ENCODE data around the gene CMTM1. TPM values are rescaled to one million over a fixed set of nuclear protein-coding genes. Genes with fewer than 3 reads are reported as not detected.
A peak's percentile ranks its signal among the peaks of the same experiment; 100 is the strongest.
"Not testable (repeated sequence)": the region's sequence is repeated elsewhere in the genome, so short reads cannot be mapped to it uniquely, and the experiment has no call there.

The CMTM1 gene
- total RNA-seq, 1 experiment from 2014 or later = 5.6 TPM

DNA sequence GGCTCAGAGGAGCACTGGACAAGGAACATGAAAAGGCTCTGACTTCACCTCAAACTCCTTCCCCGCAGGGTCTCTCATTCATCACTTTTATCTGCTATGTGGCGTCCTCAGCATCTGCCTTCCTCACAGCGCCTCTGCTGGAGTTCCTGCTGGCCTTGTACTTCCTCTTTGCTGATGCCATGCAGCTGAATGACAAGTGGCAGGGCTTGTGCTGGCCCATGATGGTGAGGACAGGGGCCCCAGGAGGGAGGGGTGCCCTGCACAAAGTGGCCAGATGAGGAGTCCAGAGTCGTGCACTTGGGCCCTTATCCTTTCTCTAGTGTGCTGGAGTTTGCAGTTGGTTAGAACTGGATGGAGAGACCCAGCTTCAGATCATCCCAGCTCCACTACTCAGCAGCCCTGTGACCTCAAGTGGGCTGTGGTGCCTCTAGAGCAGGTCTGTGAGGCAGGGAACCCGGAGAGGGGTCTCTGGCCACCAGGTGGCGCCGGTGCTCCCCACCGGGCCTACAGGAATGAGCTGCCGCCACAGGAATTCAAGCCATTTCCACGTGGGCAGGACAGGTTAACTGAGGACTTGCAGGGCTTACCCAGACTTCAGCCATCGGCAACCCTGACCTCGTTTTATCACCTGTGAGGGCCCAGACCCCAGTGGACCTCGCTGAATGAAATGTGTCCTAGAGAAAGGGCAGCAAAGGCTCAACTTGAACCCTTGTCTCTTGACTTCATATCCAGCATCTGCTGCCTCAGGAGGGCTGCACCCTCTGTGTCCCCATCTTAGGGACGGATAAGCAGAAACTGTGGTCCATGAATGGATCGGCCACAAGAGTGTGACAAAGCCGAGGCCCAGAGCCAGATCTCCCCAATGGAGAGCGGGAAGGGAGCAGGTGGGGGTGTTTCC lies 42.3 kb downstream of the CMTM1 start:
- H3K4me1 ChIP-seq = peaks cover 29% of the 10 kb centered on the region
- H3K27me3 Mint-ChIP-seq (ENCODE audit: insufficient read depth, unreplicated experiment) = no peaks in the 10 kb centered on the region
- DNase-seq = peak; percentile 95 to 96
- CTCF ChIA-PET = interaction anchor here (0.6 to 2.3 kb wide), 37 partner anchors 9 to 272 kb away, joined by 3 to 24 read pairs (median 4); partner anchors contain the start of genes CKLF, CMTM2, DYNC1LI2 and PDP2
- H3K36me3 ChIP-seq (ENCODE audit: control insufficient read depth, insufficient read depth, low read length) = peaks cover 2% of the 10 kb centered on the region
- no peaks in the 10 kb centered on the region for H3K9me3 ChIP-seq
- BruUV-seq (replicated peaks) = no TSS peak
- no peaks in the 10 kb centered on the region for H3K27me3 ChIP-seq (replicated peaks; ENCODE audit: control insufficient read depth, insufficient read depth, low read length)
- H3K9me3 Mint-ChIP-seq (ENCODE audit: unreplicated experiment) = no peaks in the 10 kb centered on the region
- intact Hi-C loops (cut with micrococcal nuclease; ENCODE audit: unreplicated experiment) = loop anchor here (1.0 to 5.0 kb wide), 5 partner anchors 42 to 260 kb away; partner anchors contain the start of gene DYNC1LI2
- no peak overlapping the region for H3K4me3 Mint-ChIP-seq (ENCODE audit: unreplicated experiment)
- no peak overlapping the region for H3K4me3 ChIP-seq (ENCODE audit: low read depth, low read length)
- H3K4me1 Mint-ChIP-seq (ENCODE audit: low read depth, unreplicated experiment) = peaks cover 26% of the 10 kb centered on the region
- peak; percentile 96 to 99 for TF ChIP-seq CTCF (IDR thresholded peaks at IDR 0.05; ENCODE audit: insufficient read depth in 1 of 2, low read depth in 1 of 2, low read length in 1 of 2, severe bottlenecking in 1 of 2, unreplicated experiment in 1 of 2)
- POLR2A ChIA-PET = interaction anchor here (1.6 kb wide), 1 partner anchor 87 kb away, joined by 3 read pairs; no protein-coding TSS in a partner anchor
- peaks cover 80% of the 10 kb centered on the region for H3K36me3 Mint-ChIP-seq (ENCODE audit: insufficient read depth, unreplicated experiment)
- H3K27ac Mint-ChIP-seq (ENCODE audit: unreplicated experiment) = peak overlapping the region; percentile 54

- no peak overlapping the region for H3K4me3 ChIP-seq (ENCODE audit: low read depth, low read length)
- peaks cover 24% of the 10 kb centered on the region for H3K4me1 ChIP-seq
- peaks cover 76% of the 10 kb centered on the region for H3K36me3 Mint-ChIP-seq (ENCODE audit: insufficient read depth, unreplicated experiment)
- no peaks in the 10 kb centered on the region for H3K27me3 ChIP-seq (replicated peaks; ENCODE audit: control insufficient read depth, insufficient read depth, low read length)
- H3K4me1 Mint-ChIP-seq (ENCODE audit: low read depth, unreplicated experiment) = peaks cover 26% of the 10 kb centered on the region
- H3K9me3 ChIP-seq = no peaks in the 10 kb centered on the region
- H3K27me3 Mint-ChIP-seq (ENCODE audit: insufficient read depth, unreplicated experiment) = no peaks in the 10 kb centered on the region
- H3K36me3 ChIP-seq (ENCODE audit: control insufficient read depth, insufficient read depth, low read length) = peaks cover 2% of the 10 kb centered on the region
- TF ChIP-seq CTCF (IDR thresholded peaks at IDR 0.05; ENCODE audit: insufficient read depth in 1 of 2, low read depth in 1 of 2, low read length in 1 of 2, severe bottlenecking in 1 of 2, unreplicated experiment in 1 of 2) = no peak
- H3K4me3 Mint-ChIP-seq (ENCODE audit: unreplicated experiment) = no peak overlapping the region
- no TSS peak for BruUV-seq (replicated peaks)
- ChIA-PET CTCF (interaction anchor here (0.6 to 2.3 kb wide), 36 partner anchors 9 to 272 kb away, joined by 3 to 24 read pairs (median 4); partner anchors contain the start of genes CKLF, CMTM2, DYNC1LI2 and PDP2), POLR2A (interaction anchor here (1.6 kb wide), 1 partner anchor 86 kb away, joined by 3 read pairs; no protein-coding TSS in a partner anchor)
- intact Hi-C loops (cut with micrococcal nuclease; ENCODE audit: unreplicated experiment) = loop anchor here (2.0 to 5.0 kb wide), 4 partner anchors 42 to 202 kb away; partner anchors contain the start of gene DYNC1LI2
- no peak for DNase-seq
- peak overlapping the region; percentile 54 for H3K27ac Mint-ChIP-seq (ENCODE audit: unreplicated experiment)
- H3K9me3 Mint-ChIP-seq (ENCODE audit: unreplicated experiment) = no peaks in the 10 kb centered on the region
Measured at GRCh38 chr16:66609139-66609510, 42.9 kb downstream of the CMTM1 start.

- H3K36me3 ChIP-seq (ENCODE audit: control insufficient read depth, insufficient read depth, low read length) = peaks cover 2% of the 10 kb centered on the region
- Mint-ChIP-seq H3K9me3 (ENCODE audit: unreplicated experiment) (no peaks in the 10 kb centered on the region), H3K36me3 (ENCODE audit: insufficient read depth, unreplicated experiment) (peaks cover 83% of the 10 kb centered on the region), H3K27me3 (ENCODE audit: insufficient read depth, unreplicated experiment) (no peaks in the 10 kb centered on the region), H3K4me3 (ENCODE audit: unreplicated experiment) (no peak overlapping the region), H3K4me1 (ENCODE audit: low read depth, unreplicated experiment) (peaks cover 26% of the 10 kb centered on the region), H3K27ac (ENCODE audit: unreplicated experiment) (peak overlapping the region; percentile 64)
- peaks cover 24% of the 10 kb centered on the region for H3K4me1 ChIP-seq
- intact Hi-C loops (cut with micrococcal nuclease; ENCODE audit: unreplicated experiment) = no loop called here
- ChIA-PET CTCF (interaction anchor here (1.0 to 2.3 kb wide), 3 partner anchors 40 to 258 kb away, joined by 3 to 21 read pairs (median 4); no protein-coding TSS in a partner anchor), POLR2A (no interaction called here)
- no peaks in the 10 kb centered on the region for H3K9me3 ChIP-seq
- no peak overlapping the region for H3K4me3 ChIP-seq (ENCODE audit: low read depth, low read length)
- TF ChIP-seq CTCF (IDR thresholded peaks at IDR 0.05; ENCODE audit: insufficient read depth in 1 of 2, low read depth in 1 of 2, low read length in 1 of 2, severe bottlenecking in 1 of 2, unreplicated experiment in 1 of 2) = no peak
- BruUV-seq (replicated peaks) = no TSS peak
- DNase-seq = no peak
- H3K27me3 ChIP-seq (replicated peaks; ENCODE audit: control insufficient read depth, insufficient read depth, low read length) = no peaks in the 10 kb centered on the region
Measured at GRCh38 chr16:66610111-66610820, 44.0 kb downstream of the CMTM1 start.

DNA sequence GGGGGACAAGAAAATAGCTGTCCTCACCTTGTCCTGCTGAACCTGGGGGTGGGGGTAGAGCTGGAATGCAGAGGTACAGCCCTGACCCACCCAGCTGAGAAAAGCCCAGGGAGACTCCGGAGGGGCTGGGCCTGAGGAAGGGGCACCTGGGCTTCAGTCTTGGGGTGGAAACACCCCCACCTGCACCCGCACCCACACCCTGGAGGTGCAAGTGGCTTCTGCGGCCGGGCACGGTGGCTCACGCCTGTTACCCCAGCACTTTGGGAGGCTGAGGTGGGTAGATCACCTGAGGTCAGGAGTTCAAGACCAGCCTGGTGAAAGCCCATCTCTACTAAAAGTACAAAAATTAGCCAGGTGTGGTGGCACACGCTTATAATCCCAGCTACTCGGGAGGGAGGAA lies 45.7 kb downstream of the CMTM1 start:
- H3K27me3 ChIP-seq (replicated peaks; ENCODE audit: control insufficient read depth, insufficient read depth, low read length); H3K36me3 ChIP-seq (ENCODE audit: control insufficient read depth, insufficient read depth, low read length); POLR2A ChIA-PET; H3K4me3 Mint-ChIP-seq (ENCODE audit: unreplicated experiment); CTCF ChIA-PET; H3K4me3 ChIP-seq (ENCODE audit: low read depth, low read length); H3K9me3 Mint-ChIP-seq (ENCODE audit: unreplicated experiment); DNase-seq; intact Hi-C loops (cut with micrococcal nuclease; ENCODE audit: unreplicated experiment); H3K27me3 Mint-ChIP-seq (ENCODE audit: insufficient read depth, unreplicated experiment); H3K9me3 ChIP-seq; BruUV-seq (replicated peaks); H3K27ac Mint-ChIP-seq (ENCODE audit: unreplicated experiment): not testable (repeated sequence)
- H3K4me1 ChIP-seq = peaks cover 13% of the 10 kb centered on the region
- Mint-ChIP-seq H3K36me3 (ENCODE audit: insufficient read depth, unreplicated experiment) (peaks cover 87% of the 10 kb centered on the region), H3K4me1 (ENCODE audit: low read depth, unreplicated experiment) (peaks cover 17% of the 10 kb centered on the region)
